ENCODE measurements around the gene FNBP1.
A peak's percentile ranks its signal among the peaks of the same experiment; 100 is the strongest.
"Not testable (repeated sequence)": the region's sequence is repeated elsewhere in the genome, so short reads cannot be mapped to it uniquely, and the experiment has no call there.

Gene FNBP1

GRCh38 chr9:129954868-129955550 is 88.0 kb downstream of the FNBP1 start:
- peaks cover 23 to 44% of the 10 kb centered on the region in 2 donors for H3K4me1 Mint-ChIP-seq

GRCh38 chr9:129953736-129954135 is 89.3 kb downstream of the FNBP1 start:
- peaks cover 43 to 64% of the 10 kb centered on the region in 2 donors for H3K36me3 Mint-ChIP-seq
- ATAC-seq (replicated peaks) (no peak), DNase-seq (no peak)
- peaks cover 18 to 38% of the 10 kb centered on the region in 2 donors for H3K4me1 Mint-ChIP-seq
- no peak overlapping the region for H3K4me3 Mint-ChIP-seq
- H3K27ac Mint-ChIP-seq, result no peak overlapping the region
- H3K9me3 Mint-ChIP-seq, result no peaks in the 10 kb centered on the region
- no peaks in the 10 kb centered on the region for H3K27me3 Mint-ChIP-seq

More at GRCh38 chr9:129954868-129955550, 88.0 kb downstream of the FNBP1 start:
- ATAC-seq (replicated peaks), result no peak
- no peaks in the 10 kb centered on the region for H3K27me3 Mint-ChIP-seq
- H3K4me3 Mint-ChIP-seq, result peak overlapping the region; percentile 16 to 48
- H3K9me3 Mint-ChIP-seq, result no peaks in the 10 kb centered on the region
- peak overlapping the region; percentile 78 for H3K27ac Mint-ChIP-seq
- no peak for DNase-seq
- peaks cover 44 to 63% of the 10 kb centered on the region in 2 donors for H3K36me3 Mint-ChIP-seq

GRCh38 chr9:129952337-129952736 is 90.7 kb downstream of the FNBP1 start:
- no peak for DNase-seq
- no peaks in the 10 kb centered on the region for H3K27me3 Mint-ChIP-seq
- peaks cover 40 to 58% of the 10 kb centered on the region in 2 donors for H3K36me3 Mint-ChIP-seq
- H3K27ac Mint-ChIP-seq, result peak overlapping the region; percentile 57
- no peak for ATAC-seq (replicated peaks)
- H3K4me3 Mint-ChIP-seq, result no peak overlapping the region
- H3K9me3 Mint-ChIP-seq, result no peaks in the 10 kb centered on the region
- peaks cover 13 to 30% of the 10 kb centered on the region in 2 donors for H3K4me1 Mint-ChIP-seq

GRCh38 chr9:129949821-129950220 is 93.2 kb downstream of the FNBP1 start:
- Mint-ChIP-seq H3K27ac (peak overlapping the region; percentile 73), H3K27me3 (no peaks in the 10 kb centered on the region), H3K4me3 (no peak overlapping the region), H3K36me3 (peaks cover 39 to 57% of the 10 kb centered on the region in 2 donors), H3K4me1 (peaks cover 7 to 31% of the 10 kb centered on the region in 2 donors), H3K9me3 (no peaks in the 10 kb centered on the region)
- no peak for ATAC-seq (replicated peaks)
- no peak for DNase-seq

- not testable (repeated sequence) for H3K4me3 Mint-ChIP-seq; H3K9me3 Mint-ChIP-seq; H3K27me3 Mint-ChIP-seq; ATAC-seq (replicated peaks); DNase-seq; H3K27ac Mint-ChIP-seq
- Mint-ChIP-seq H3K36me3 (peaks cover 47 to 66% of the 10 kb centered on the region in 2 donors), H3K4me1 (peaks cover 13 to 37% of the 10 kb centered on the region in 2 donors)
Measured at GRCh38 chr9:129948626-129949025, 94.4 kb downstream of the FNBP1 start.

GRCh38 chr9:129946246-129946995 is 96.6 kb downstream of the FNBP1 start:
- peaks cover 56 to 71% of the 10 kb centered on the region in 2 donors for H3K36me3 Mint-ChIP-seq
- ATAC-seq (replicated peaks) (no peak), DNase-seq (no peak)
- peak overlapping the region in 1 of 2 donors; percentile 32 for H3K4me3 Mint-ChIP-seq
- no peaks in the 10 kb centered on the region for H3K27me3 Mint-ChIP-seq
- H3K27ac Mint-ChIP-seq, result peak overlapping the region; percentile 70
- peaks cover 18 to 37% of the 10 kb centered on the region in 2 donors for H3K4me1 Mint-ChIP-seq
- H3K9me3 Mint-ChIP-seq, result peaks cover 7% of the 10 kb centered on the region in 2 donors

GRCh38 chr9:129945314-129945713 is 97.7 kb downstream of the FNBP1 start:
- no peaks in the 10 kb centered on the region for H3K27me3 Mint-ChIP-seq
- no peak for DNase-seq
- peaks cover 57 to 68% of the 10 kb centered on the region in 2 donors for H3K36me3 Mint-ChIP-seq
- no peak overlapping the region for H3K27ac Mint-ChIP-seq
- ATAC-seq (replicated peaks), result no peak
- H3K9me3 Mint-ChIP-seq, result peaks cover 7% of the 10 kb centered on the region in 2 donors
- H3K4me3 Mint-ChIP-seq, result no peak overlapping the region
- H3K4me1 Mint-ChIP-seq, result peaks cover 18 to 37% of the 10 kb centered on the region in 2 donors

- ATAC-seq (replicated peaks), result peak; percentile 79 to 81
- Mint-ChIP-seq H3K27me3 (no peaks in the 10 kb centered on the region), H3K36me3 (peaks cover 60 to 68% of the 10 kb centered on the region in 2 donors), H3K4me1 (peaks cover 20 to 41% of the 10 kb centered on the region in 2 donors), H3K27ac (peak overlapping the region; percentile 82), H3K4me3 (peak overlapping the region; percentile 3 to 36), H3K9me3 (peaks cover 7% of the 10 kb centered on the region in 2 donors)
- no peak for DNase-seq
Measured at GRCh38 chr9:129944506-129945116, 98.4 kb downstream of the FNBP1 start.

- DNase-seq (no peak), ATAC-seq (replicated peaks) (no peak)
- Mint-ChIP-seq H3K4me1 (peaks cover 24 to 48% of the 10 kb centered on the region in 2 donors), H3K36me3 (peaks cover 45 to 65% of the 10 kb centered on the region in 2 donors), H3K27ac (no peak overlapping the region), H3K27me3 (no peaks in the 10 kb centered on the region), H3K4me3 (no peak overlapping the region), H3K9me3 (peaks cover 7% of the 10 kb centered on the region in 2 donors)
Measured at GRCh38 chr9:129939431-129939830, 103.6 kb downstream of the FNBP1 start.

- ATAC-seq (replicated peaks) (no peak), DNase-seq (no peak)
- Mint-ChIP-seq H3K4me3 (no peak overlapping the region), H3K36me3 (peaks cover 43 to 55% of the 10 kb centered on the region in 2 donors), H3K9me3 (peaks cover 3 to 5% of the 10 kb centered on the region in 2 donors), H3K4me1 (peaks cover 28 to 53% of the 10 kb centered on the region in 2 donors), H3K27ac (peak overlapping the region; percentile 59), H3K27me3 (no peaks in the 10 kb centered on the region)
Measured at GRCh38 chr9:129938291-129938979, 104.6 kb downstream of the FNBP1 start.

GRCh38 chr9:129937879-129938278 is 105.1 kb downstream of the FNBP1 start:
- DNase-seq; H3K27me3 Mint-ChIP-seq; H3K9me3 Mint-ChIP-seq; H3K4me3 Mint-ChIP-seq; ATAC-seq (replicated peaks): not testable (repeated sequence)
- Mint-ChIP-seq H3K4me1 (peaks cover 28 to 58% of the 10 kb centered on the region in 2 donors), H3K27ac (peak overlapping the region; percentile 84), H3K36me3 (peaks cover 39 to 50% of the 10 kb centered on the region in 2 donors)

GRCh38 chr9:129936222-129936621 is 106.8 kb downstream of the FNBP1 start:
- no peak for DNase-seq
- peaks cover 0 to 1% of the 10 kb centered on the region in 2 donors for H3K9me3 Mint-ChIP-seq
- peaks cover 38 to 50% of the 10 kb centered on the region in 2 donors for H3K36me3 Mint-ChIP-seq
- H3K4me3 Mint-ChIP-seq, result no peak overlapping the region
- peak overlapping the region; percentile 94 for H3K27ac Mint-ChIP-seq
- H3K27me3 Mint-ChIP-seq, result no peaks in the 10 kb centered on the region
- no peak for ATAC-seq (replicated peaks)
- peaks cover 36 to 74% of the 10 kb centered on the region in 2 donors for H3K4me1 Mint-ChIP-seq

- H3K27ac Mint-ChIP-seq, result peak overlapping the region; percentile 90
- DNase-seq, result peak; percentile 37
- H3K4me1 Mint-ChIP-seq, result peaks cover 35 to 73% of the 10 kb centered on the region in 2 donors
- peaks cover 32 to 46% of the 10 kb centered on the region in 2 donors for H3K36me3 Mint-ChIP-seq
- ATAC-seq (replicated peaks), result peak; percentile 55 to 57
- H3K4me3 Mint-ChIP-seq, result peak overlapping the region; percentile 52 to 69
- peaks cover 0 to 1% of the 10 kb centered on the region in 2 donors for H3K9me3 Mint-ChIP-seq
- no peaks in the 10 kb centered on the region for H3K27me3 Mint-ChIP-seq
Measured at GRCh38 chr9:129934780-129935179, 108.2 kb downstream of the FNBP1 start.
